H9 (cell line): ENCODE results near the gene ABCC3. TPM values are rescaled to one million over a fixed set of nuclear protein-coding genes. Genes with fewer than 3 reads are reported as not detected.
A peak's percentile ranks its signal among the peaks of the same experiment; 100 is the strongest.
"Not testable (repeated sequence)": the region's sequence is repeated elsewhere in the genome, so short reads cannot be mapped to it uniquely, and the experiment has no call there.

Experiments
- DNase-seq: peaks from one replicate; pipeline ENCODE4 v3.0.0-alpha.2; 2017
- H2AFZ ChIP-seq: one replicate; pipeline ENCODE4 v1.6.1; 2013; ENCODE audit warnings: mild to moderate bottlenecking, low read length, control low read depth, moderate library complexity
- H2AK5ac ChIP-seq: 2 replicates; pipeline ENCODE4 v1.6.1; 2013; ENCODE audit warnings: low read length, control low read depth, mixed read lengths; ENCODE audit not compliant: insufficient read length
- H2BK120ac ChIP-seq: one replicate; pipeline ENCODE4 v1.6.1; 2013; ENCODE audit warnings: low read depth, mild to moderate bottlenecking, low read length, control low read depth, inconsistent platforms; ENCODE audit not compliant: poor library complexity, severe bottlenecking
- H2BK12ac ChIP-seq: 2 replicates; pipeline ENCODE4 v1.6.1; 2013; ENCODE audit warnings: low read length, control low read depth, mixed read lengths, low read depth; ENCODE audit not compliant: insufficient read length
- H2BK15ac ChIP-seq: 2 replicates; pipeline ENCODE4 v1.6.1; 2013; ENCODE audit warnings: low read depth, low read length, control low read depth
- H2BK20ac ChIP-seq: one replicate; pipeline ENCODE4 v1.6.1; 2013; ENCODE audit warnings: low read depth, mild to moderate bottlenecking, low read length, control low read depth, inconsistent platforms; ENCODE audit not compliant: poor library complexity, severe bottlenecking
- H2BK5ac ChIP-seq: 2 replicates; pipeline ENCODE4 v1.6.1; 2013; ENCODE audit warnings: low read length, control low read depth, mixed read lengths; ENCODE audit not compliant: insufficient read length
- H3K14ac ChIP-seq: 2 replicates; pipeline ENCODE4 v1.6.1; 2013; ENCODE audit warnings: low read length, control low read depth; ENCODE audit not compliant: insufficient read depth
- H3K18ac ChIP-seq: 2 replicates; pipeline ENCODE4 v1.6.1; 2013; ENCODE audit warnings: low read depth, mild to moderate bottlenecking, mixed read lengths, low read length, control low read depth; ENCODE audit not compliant: insufficient read length
- H3K23ac ChIP-seq: 2 replicates; pipeline ENCODE4 v1.6.1; 2013; ENCODE audit warnings: low read length, control low read depth, mixed read lengths, low read depth; ENCODE audit not compliant: insufficient read length
- H3K23me2 ChIP-seq: 2 replicates; pipeline ENCODE4 v1.6.1; 2013; ENCODE audit warnings: low read depth, mild to moderate bottlenecking, mixed read lengths, low read length, control low read depth; ENCODE audit not compliant: insufficient read length, poor library complexity, severe bottlenecking
- H3K27ac ChIP-seq: 2 replicates; pipeline ENCODE4 v1.5.1; 2013; ENCODE audit warnings: low read length, control low read depth, mixed read lengths, low read depth; ENCODE audit not compliant: insufficient read length
- H3K27me3 ChIP-seq: 2 replicates; pipeline ENCODE4 v1.6.1; 2013; ENCODE audit warnings: low read length, control low read depth, inconsistent platforms; ENCODE audit not compliant: insufficient read depth
- H3K4ac ChIP-seq: 2 replicates; pipeline ENCODE4 v1.6.1; 2013; ENCODE audit warnings: low read depth, mild to moderate bottlenecking, control low read depth, inconsistent platforms, low read length, moderate library complexity
- H3K4me1 ChIP-seq: 2 replicates; pipeline ENCODE4 v1.6.1; 2013; ENCODE audit warnings: low read length, control low read depth, inconsistent platforms; ENCODE audit not compliant: insufficient read depth
- H3K4me2 ChIP-seq: 2 replicates; pipeline ENCODE4 v1.6.1; 2013; ENCODE audit warnings: low read length, control low read depth, mixed read lengths; ENCODE audit not compliant: insufficient read length, insufficient read depth
- H3K56ac ChIP-seq: 2 replicates; pipeline ENCODE4 v1.6.1; 2013; ENCODE audit warnings: low read depth, mild to moderate bottlenecking, mixed read lengths, low read length, control low read depth; ENCODE audit not compliant: insufficient read length
- H3K79me1 ChIP-seq: 2 replicates; pipeline ENCODE4 v1.6.1; 2013; ENCODE audit warnings: low read depth, mild to moderate bottlenecking, moderate library complexity, low read length, control low read depth, inconsistent platforms; ENCODE audit not compliant: insufficient read depth, poor library complexity, severe bottlenecking
- H3K79me2 ChIP-seq: 2 replicates; pipeline ENCODE4 v1.6.1; 2013; ENCODE audit warnings: low read length, control low read depth, inconsistent platforms; ENCODE audit not compliant: insufficient read depth
- H3K9ac ChIP-seq: 2 replicates; pipeline ENCODE4 v1.6.1; 2013; ENCODE audit warnings: low read length, control low read depth, mixed read lengths; ENCODE audit not compliant: insufficient read length; ENCODE audit errors: extremely low read depth
- H3K9me3 ChIP-seq: one replicate; pipeline ENCODE4 v1.6.1; 2013; ENCODE audit warnings: low read depth, low read length, inconsistent platforms; ENCODE audit not compliant: control insufficient read depth
- H3T11ph ChIP-seq: one replicate; pipeline ENCODE4 v1.6.1; 2013; ENCODE audit warnings: mild to moderate bottlenecking, low read length, control low read depth, inconsistent platforms
- H4K20me1 ChIP-seq: one replicate; pipeline ENCODE4 v1.6.1; 2013; ENCODE audit not compliant: control insufficient read depth, insufficient read length, insufficient read depth
- H4K5ac ChIP-seq: 2 replicates; pipeline ENCODE4 v1.6.1; 2013; ENCODE audit warnings: low read depth, mild to moderate bottlenecking, mixed read lengths, low read length, control low read depth; ENCODE audit not compliant: insufficient read length
- H4K8ac ChIP-seq: replicated peaks from 2 replicates; pipeline ENCODE4 v1.6.1; 2013; ENCODE audit warnings: low read length, control low read depth, mixed read lengths, low read depth; ENCODE audit not compliant: insufficient read length
- H4K91ac ChIP-seq: 2 replicates; pipeline ENCODE4 v1.6.1; 2013; ENCODE audit warnings: low read depth, mild to moderate bottlenecking, moderate library complexity, mixed read lengths, low read length, control low read depth; ENCODE audit not compliant: insufficient read length
- H3K27ac Mint-ChIP-seq, 3 experiments: 2 replicates in 2 of 3; 3 replicates in 1 of 3; pipeline ENCODE4 v1.8.0; 2020 to 2021; ENCODE audit warnings: mixed read lengths in 3 of 3, mild to moderate bottlenecking in 1 of 3, moderate library complexity in 1 of 3
- H3K27me3 Mint-ChIP-seq: 2 replicates; pipeline ENCODE4 v1.8.0; 2021; ENCODE audit warnings: low read depth, mild to moderate bottlenecking, moderate library complexity, mixed read lengths
- H3K36me3 Mint-ChIP-seq, 3 experiments: 2 replicates in 2 of 3; 3 replicates in 1 of 3; pipeline ENCODE4 v1.8.0; 2020 to 2021; ENCODE audit warnings: low read depth in 3 of 3, mixed read lengths in 3 of 3; ENCODE audit not compliant: insufficient read depth in 1 of 3
- H3K4me1 Mint-ChIP-seq, 2 experiments: 2 replicates each; pipeline ENCODE4 v1.8.0; 2020; ENCODE audit warnings: mixed read lengths in 2 of 2
- H3K4me3 Mint-ChIP-seq, 2 experiments: 2 replicates in 1 of 2; 3 replicates in 1 of 2; pipeline ENCODE4 v1.8.0; 2020 to 2021; ENCODE audit warnings: mild to moderate bottlenecking in 2 of 2, mixed read lengths in 2 of 2, moderate library complexity in 1 of 2
- H3K9me3 Mint-ChIP-seq, 2 experiments: 2 replicates in 1 of 2; 3 replicates in 1 of 2; pipeline ENCODE4 v1.8.0; 2020; ENCODE audit warnings: mild to moderate bottlenecking in 2 of 2, mixed read lengths in 2 of 2, moderate library complexity in 1 of 2
- CTCF ChIP-seq: fragments of 200-600 bp; sonication (generic); conservative IDR thresholded peaks from 3 replicates; pipeline ENCODE4 v1.8.0; 2021; ENCODE audit warnings: antibody characterized with exemption, mild to moderate bottlenecking
- WGBS: extraction: QIAGEN DNeasy Blood & Tissue Kit; methylation state at CpG from one replicate; pipeline ENCODE4 v1.1.7; 2013; ENCODE audit warnings: missing lambda C conversion rate, low lambda C conversion rate, mixed read lengths; ENCODE audit not compliant: insufficient read length; ENCODE audit errors: extremely low coverage; 5-methylcytosine and 5-hydroxymethylcytosine counted together
- total RNA-seq: library from RNA; stranded (reverse); gene quantifications from 2 replicates; pipeline ENCODE4 v1.2.1, GENCODE V29; 2021

Gene ABCC3
- total RNA-seq, 1 experiment from 2014 or later: 0.31 TPM

- no peak for TF ChIP-seq CTCF
- peak overlapping the region; percentile 4 for H3K9ac ChIP-seq
- no peak overlapping the region for H4K5ac ChIP-seq
- H3K23me2 ChIP-seq: peaks cover 16% of the 10 kb centered on the region
- H3K18ac ChIP-seq: no peak overlapping the region
- H3K9me3 ChIP-seq: no peaks in the 10 kb centered on the region
- no peak overlapping the region for H3K14ac ChIP-seq
- Mint-ChIP-seq H3K9me3 (no peaks in the 10 kb centered on the region), H3K4me3 (peak overlapping the region; percentile 64 to 98; a peak in 3 of 5 replicates), H3K4me1 (peaks cover 31 to 35% of the 10 kb centered on the region in 2 experiments), H3K27ac (peak overlapping the region in 1 of 3 experiments; percentile 86; a peak in 2 of 7 replicates), H3K36me3 (peaks cover 0 to 14% (median 10%) of the 10 kb centered on the region in 3 experiments; a peak in 6 of 7 replicates), H3K27me3 (no peaks in the 10 kb centered on the region)
- H3K4me2 ChIP-seq: peak overlapping the region; percentile 1
- DNase-seq: no peak
- H3K23ac ChIP-seq: no peak overlapping the region
- no peaks in the 10 kb centered on the region for H4K20me1 ChIP-seq
- WGBS: no CpG with 5 or more reads among the region's 3 CpGs
- H3K4ac ChIP-seq: no peak overlapping the region
- no peaks in the 10 kb centered on the region for H3K27me3 ChIP-seq
- no peak overlapping the region for H2BK12ac ChIP-seq
- H2BK120ac ChIP-seq: no peak overlapping the region
- no peak overlapping the region for H2BK20ac ChIP-seq
- H2AK5ac ChIP-seq: no peak overlapping the region
- no peak overlapping the region for H3K27ac ChIP-seq
- H3K4me1 ChIP-seq: peaks cover 4% of the 10 kb centered on the region; the same call in 1 of the 2 replicates
- peaks cover 3% of the 10 kb centered on the region for H3K79me1 ChIP-seq
- H2BK15ac ChIP-seq: no peak overlapping the region
- no peak overlapping the region for H4K8ac ChIP-seq
- H3T11ph ChIP-seq: no peak overlapping the region
- H4K91ac ChIP-seq: no peak overlapping the region
- no peak overlapping the region for H2AFZ ChIP-seq
- H2BK5ac ChIP-seq: no peak overlapping the region
- H3K56ac ChIP-seq: no peak overlapping the region
- peaks cover 73% of the 10 kb centered on the region for H3K79me2 ChIP-seq
These were observed 88.1 kb downstream of the ABCC3 start for GRCh38 chr17:50722746-50723145.

- not testable (repeated sequence) for H2BK5ac ChIP-seq, H2BK15ac ChIP-seq, H3K56ac ChIP-seq, H3K27me3 Mint-ChIP-seq, H3K27me3 ChIP-seq, H3K4me1 ChIP-seq, H3K9me3 ChIP-seq, H3K4me3 Mint-ChIP-seq, H2BK12ac ChIP-seq, H2AFZ ChIP-seq, H3K18ac ChIP-seq, H4K8ac ChIP-seq, H3K4me2 ChIP-seq, H4K5ac ChIP-seq, H3K79me1 ChIP-seq, H3K9me3 Mint-ChIP-seq, H3K14ac ChIP-seq, H2BK120ac ChIP-seq, H2AK5ac ChIP-seq, H3K23ac ChIP-seq, H3K9ac ChIP-seq, H2BK20ac ChIP-seq, H4K20me1 ChIP-seq, DNase-seq, H3T11ph ChIP-seq, H4K91ac ChIP-seq, H3K4ac ChIP-seq, H3K27ac ChIP-seq
- peaks cover 34 to 38% of the 10 kb centered on the region in 2 experiments for H3K4me1 Mint-ChIP-seq
- Histone ChIP-seq H3K23me2 (peaks cover 12% of the 10 kb centered on the region), H3K79me2 (peaks cover 89% of the 10 kb centered on the region)
- peak overlapping the region in 1 of 3 experiments; percentile 55; a peak in 1 of 7 replicates for H3K27ac Mint-ChIP-seq
- WGBS: no CpG with 5 or more reads among the region's 6 CpGs
- peaks cover 0 to 14% (median 10%) of the 10 kb centered on the region in 3 experiments; a peak in 6 of 7 replicates for H3K36me3 Mint-ChIP-seq
These were observed 89.9 kb downstream of the ABCC3 start for GRCh38 chr17:50724622-50725021.
